ENCODE results near the gene ZP4. TPM values are rescaled to one million over a fixed set of nuclear protein-coding genes. Genes with fewer than 3 reads are reported as not detected.

The ZP4 gene
- total RNA-seq, 1 donor from 2014 or later = not detected

DNA sequence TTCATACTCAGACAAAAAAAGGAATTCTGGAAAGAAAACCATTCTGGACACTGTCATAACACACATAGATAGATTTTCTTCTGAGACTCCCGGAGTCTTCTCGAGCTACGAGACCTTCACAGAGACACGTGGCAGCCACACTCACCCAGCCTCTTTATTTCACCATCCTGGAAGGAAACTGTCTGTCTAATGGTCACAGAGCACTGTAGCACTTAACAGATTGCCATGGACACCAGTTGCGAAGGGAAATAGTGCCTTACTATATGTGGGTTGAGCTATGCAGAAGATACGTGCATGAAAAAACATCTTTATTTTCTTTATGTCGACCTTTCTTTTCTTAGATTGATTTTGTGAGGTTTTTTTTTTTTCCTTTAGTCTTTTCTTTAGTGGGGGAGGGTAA lies 57.9 kb downstream of the ZP4 start:
- Mint-ChIP-seq H3K27me3 (peaks cover 4% of the 10 kb centered on the region), H3K4me1 (ENCODE audit: low read depth) (no peaks in the 10 kb centered on the region), H3K4me3 (ENCODE audit: low read depth) (no peak overlapping the region), H3K36me3 (ENCODE audit: insufficient read depth) (no peaks in the 10 kb centered on the region), H3K9me3 (ENCODE audit: low read depth) (no peaks in the 10 kb centered on the region), H3K27ac (no peak overlapping the region)
- no peak for TF ChIP-seq CTCF (IDR thresholded peaks at IDR 0.05; ENCODE audit: unreplicated experiment)
- no peak for DNase-seq (ENCODE audit: low spot score, unreplicated experiment)

Data from progenitor cell of endocrine pancreas (in vitro differentiated cells).